ENCODE data around the gene DNAJC10.
"Not testable (repeated sequence)": the region's sequence is repeated elsewhere in the genome, so short reads cannot be mapped to it uniquely, and the experiment has no call there.

The DNAJC10 gene

DNA sequence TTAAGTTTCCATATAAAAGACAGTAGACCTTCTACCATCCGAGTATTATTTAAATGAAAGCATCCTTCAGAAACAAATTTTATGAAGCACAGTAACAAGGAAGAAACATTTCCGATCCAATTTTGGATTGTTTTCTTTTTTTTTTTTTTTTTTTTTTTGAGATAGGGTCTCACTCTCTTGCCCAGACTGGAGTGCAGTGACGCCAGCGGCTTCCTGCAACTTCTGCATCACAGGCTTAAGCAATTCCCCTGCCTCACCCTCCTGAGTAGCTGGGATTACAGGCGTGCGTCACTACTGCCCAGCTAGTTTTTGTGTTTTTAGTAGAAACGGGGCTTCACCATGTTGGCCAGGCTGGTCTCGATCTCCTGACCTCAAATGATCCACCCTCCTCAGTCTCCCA lies 3.1 kb downstream of the DNAJC10 start:
- DNase-seq = not testable (repeated sequence)

DNA sequence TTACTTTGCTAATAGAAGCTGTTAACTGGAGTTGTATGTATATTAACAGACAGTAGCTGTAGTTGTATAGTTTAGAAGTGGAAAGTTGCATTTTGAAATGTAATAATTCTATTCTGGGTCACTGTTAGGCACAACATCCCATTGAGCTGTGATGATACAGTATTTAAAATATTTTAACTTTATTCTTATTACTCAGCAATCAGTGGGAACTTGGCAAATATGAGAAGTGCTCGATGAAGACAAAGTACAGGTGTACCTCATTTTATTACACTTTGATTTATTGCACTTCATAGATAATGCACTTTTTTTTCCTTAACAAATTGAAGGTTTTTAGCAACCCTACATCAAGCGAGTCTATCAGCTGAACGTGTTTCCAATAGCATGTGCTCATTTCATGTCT lies 8.6 kb downstream of the DNAJC10 start:
- DNase-seq = no peak

DNA sequence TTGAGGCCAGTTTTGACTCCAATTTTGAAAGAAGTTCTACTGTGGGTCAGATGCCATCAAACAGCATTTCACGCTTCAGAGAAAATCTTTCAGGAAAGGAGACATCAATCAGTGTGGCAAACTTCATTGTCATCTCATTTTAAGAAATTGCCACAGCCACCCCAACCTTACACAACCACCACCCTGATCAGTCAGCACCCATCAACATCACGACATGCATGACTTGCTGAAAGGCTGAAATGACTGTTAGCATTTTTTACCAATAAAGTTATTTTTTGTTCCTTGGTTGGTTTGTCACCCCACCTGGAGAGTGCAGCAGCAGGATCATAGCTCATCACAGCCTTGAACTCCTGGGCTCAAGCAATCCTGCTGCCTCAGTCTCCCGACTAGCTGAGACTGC lies 10.4 kb downstream of the DNAJC10 start:
- no peak for DNase-seq

DNA sequence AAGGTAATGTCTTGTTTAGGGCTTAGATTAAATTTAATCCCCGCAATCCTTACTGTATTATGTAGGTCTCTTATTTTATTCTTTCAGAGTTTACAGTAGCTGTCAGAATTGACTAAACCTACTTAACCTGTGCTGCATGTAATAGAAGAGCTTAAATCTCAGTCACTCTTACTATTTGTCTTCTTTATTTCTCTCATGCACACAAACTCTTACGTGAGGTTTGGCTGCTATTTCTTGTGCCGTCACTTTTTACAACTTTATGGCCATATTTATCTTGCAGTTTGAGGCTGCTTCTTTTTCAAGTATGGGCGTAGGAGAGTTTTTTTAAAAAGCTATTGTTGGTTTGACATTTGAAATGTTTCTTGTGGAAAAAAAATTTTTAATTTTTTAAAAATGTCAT lies 12.0 kb downstream of the DNAJC10 start:
- DNase-seq = no peak

DNA sequence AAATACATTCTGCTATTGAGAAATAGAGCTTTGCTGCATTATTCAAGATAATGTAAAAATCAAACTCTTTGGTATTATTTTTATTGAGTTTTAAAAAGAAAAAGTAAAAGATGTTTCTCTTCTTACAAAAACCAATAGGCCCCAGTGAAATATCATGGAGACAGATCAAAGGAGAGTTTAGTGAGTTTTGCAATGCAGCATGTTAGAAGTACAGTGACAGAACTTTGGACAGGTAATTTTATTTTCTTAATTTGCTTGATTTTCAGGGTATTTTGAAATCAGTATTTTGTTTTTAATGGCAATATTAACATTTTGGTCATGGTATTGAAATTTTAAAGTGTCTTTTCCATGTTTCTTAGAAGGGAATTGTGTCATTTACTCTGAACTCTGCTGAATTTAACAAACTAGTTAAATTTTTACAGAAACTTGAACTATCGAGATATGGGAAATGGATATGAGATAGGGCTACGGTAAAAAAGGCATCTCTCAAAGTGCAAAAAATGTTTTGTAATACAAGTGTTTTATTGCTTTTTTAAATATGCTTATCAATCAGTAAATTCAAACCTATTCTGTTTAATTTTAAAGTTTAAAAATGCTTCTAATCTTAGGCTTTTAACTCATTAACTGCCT lies 13.8 kb downstream of the DNAJC10 start:
- DNase-seq = no peak

DNA sequence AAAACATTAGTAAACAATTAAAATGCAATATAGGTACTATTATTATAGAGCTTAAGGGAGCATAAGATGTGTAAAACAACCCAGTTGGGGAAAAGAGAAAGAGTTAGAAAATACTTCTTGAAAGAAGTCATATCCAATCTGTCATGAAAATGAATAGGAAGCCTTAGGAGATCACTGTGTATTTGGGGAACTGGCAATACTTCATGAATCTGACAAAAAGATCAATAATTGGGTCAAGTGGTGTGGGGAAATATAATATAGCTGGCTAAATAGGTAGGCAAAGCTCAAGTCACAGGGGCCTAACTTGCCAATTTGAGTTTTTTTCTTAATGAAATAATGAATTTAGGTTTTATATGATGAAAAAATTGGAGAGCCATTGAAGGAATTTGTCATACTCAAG lies 14.4 kb downstream of the DNAJC10 start:
- DNase-seq = no peak

DNA sequence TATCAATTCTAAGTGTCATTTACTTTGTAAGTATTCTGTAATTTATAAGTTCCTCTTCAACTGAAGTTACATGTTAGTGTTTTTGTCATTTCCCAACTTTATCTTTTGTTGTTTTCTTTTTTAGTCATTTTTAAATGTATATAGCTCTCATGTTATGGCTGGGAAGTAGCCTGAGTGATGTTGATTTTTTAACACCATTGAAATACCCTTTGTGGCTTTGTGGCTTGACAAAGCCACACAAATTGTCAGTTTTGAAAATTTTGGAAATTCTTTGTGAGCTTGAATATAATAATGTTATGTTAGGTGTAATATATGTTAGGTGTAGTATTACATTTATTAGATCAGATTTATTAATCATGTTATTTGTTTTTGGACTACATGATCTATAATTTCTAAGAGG lies 16.7 kb downstream of the DNAJC10 start:
- no peak for DNase-seq

DNA sequence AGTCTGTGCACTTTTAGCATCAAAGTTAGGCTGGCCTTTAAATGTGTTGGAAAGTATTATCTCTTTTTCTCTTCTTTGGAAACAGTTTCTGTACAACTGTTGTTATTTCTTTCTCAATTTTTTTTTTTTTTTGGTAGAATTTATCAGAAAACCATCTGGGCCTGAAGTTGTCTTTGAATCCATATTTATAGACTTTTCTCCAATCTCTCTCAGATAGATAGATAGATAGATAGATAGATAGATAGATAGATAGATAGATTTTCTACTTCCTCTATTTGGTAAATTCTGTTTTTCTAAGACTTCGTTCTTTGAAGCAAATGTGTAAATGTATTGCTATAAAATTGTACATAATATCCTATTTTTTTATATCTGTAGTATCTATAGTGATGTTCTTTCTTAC lies 17.5 kb downstream of the DNAJC10 start:
- DNase-seq = no peak

DNA sequence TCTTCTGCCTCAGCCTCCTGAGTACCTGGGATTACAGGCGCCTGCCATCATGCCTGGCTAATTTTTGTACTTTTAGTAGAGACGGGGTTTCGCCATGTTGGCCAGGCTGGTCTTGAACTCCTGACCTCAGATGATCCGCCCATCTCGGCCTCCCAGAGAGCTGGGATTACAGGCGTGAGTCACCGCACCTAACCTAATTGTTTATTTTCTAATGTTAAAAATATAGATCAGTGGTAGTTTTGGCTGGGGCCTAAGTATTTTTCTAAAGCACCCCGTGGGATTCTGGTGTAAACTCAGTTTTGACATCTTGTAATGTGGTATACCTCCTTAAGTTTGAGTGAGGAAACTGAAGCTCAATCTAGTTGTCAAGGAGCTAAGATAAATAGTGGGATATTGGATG lies 20.8 kb downstream of the DNAJC10 start:
- not testable (repeated sequence) for DNase-seq

DNA sequence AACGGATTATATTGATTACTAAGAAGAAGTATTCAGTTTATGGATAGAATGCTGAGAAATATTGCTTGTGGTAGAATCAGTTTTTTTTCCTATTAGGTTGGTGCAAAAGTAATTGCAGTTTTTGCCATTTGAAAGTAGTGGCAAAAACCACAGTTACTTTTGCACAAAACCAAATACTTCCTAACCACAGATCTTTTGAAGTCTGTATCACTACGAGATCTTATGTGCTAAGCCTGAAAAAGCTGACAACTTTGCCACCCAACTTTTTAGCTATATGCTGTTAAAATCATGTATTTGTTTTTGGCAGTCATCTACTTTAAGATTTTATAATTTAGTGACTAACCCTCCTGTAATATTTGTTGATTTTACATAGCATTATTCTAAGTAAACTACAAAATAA lies 24.6 kb downstream of the DNAJC10 start:
- no peak for DNase-seq

DNA sequence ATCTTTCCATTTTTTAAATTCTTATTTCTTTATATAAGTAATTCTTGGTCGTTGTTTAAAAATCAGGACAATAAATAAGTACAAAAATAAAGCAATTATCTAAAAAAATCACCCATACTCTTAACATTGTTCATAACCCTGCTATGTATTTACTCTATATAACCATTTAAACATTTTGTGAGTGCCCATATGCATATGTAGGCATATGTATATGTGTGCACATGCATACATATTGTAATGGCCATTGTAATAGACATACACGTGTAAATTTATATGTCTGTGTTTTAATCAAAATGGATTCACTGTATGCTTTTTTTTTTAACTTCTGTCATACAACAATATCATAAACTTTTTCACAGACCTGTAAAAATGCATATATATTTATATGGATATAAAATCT lies 25.6 kb downstream of the DNAJC10 start:
- no peak for DNase-seq

DNA sequence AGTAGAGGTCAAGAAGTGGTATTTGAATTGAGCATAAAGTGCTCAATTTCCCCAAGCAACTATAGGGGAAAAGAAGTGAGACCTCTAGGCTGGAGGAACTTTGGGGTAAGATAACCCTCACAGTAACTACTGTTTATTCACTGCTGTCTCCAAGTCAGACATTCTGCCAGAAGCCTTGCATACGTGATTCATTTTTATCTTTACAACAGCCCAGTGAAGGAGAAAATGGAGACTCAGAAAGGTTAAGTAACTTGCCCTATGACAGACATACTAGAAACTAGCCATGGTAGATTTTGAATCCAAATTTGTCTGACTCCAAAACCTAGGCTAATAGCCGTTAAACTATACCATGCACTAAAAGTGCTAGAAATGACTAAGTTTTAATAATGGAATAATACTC lies 28.4 kb downstream of the DNAJC10 start:
- no peak for DNase-seq

DNA sequence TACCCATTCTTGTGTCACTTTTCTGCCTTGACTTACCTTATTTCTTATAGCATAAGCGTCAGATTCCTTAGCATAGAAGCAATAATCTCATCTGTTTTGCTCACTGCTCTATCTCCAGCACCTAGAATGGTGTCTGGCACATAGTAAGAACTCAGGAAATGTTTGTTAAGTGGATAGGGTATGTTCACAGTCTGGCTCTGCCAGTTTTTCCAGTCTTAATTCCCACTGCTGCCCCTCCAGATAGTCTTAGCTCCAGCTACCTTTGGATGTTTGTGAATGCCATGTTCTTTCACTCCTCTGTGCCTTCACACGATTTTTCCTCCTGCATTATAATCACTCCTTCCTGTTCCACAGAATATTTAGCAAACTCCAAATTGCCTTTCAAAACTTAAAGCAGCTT lies 29.0 kb downstream of the DNAJC10 start:
- DNase-seq = no peak

DNA sequence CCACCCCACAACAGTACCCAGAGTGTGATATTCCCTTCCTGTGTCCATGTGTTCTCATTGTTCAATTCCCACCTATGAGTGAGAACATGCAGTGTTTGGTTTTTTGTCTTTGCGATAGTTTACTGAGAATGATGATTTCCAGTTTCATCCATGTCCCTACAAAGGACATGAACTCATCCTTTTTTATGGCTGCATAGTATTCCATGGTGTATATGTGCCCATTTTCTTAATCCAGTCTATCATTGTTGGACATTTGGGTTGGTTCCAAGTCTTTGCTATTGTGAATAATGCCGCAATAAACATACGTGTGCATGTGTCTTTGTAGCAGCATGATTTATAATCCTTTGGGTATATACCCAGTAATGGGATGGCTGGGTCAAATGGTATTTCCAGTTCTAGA lies 29.8 kb downstream of the DNAJC10 start:
- not testable (repeated sequence) for DNase-seq

DNA sequence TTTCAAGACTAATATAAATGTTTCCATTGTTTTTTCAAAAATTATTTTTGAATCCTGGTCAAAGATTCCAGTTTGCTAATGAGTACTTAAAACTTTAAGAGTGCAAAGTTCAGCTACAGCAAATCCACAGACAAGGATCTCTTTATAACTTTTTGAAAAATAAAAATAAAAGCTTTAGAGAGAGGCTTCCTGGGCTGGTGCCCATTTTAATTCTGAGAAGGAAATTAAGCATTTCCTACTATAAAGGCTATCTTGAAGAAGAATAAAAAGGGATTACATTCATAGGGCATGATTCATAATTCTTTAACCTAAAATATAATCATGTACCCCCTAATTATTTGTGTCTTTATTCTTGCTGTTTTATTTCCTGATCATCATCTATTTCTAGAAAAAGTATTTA lies 38.2 kb downstream of the DNAJC10 start:
- DNase-seq = no peak

DNA sequence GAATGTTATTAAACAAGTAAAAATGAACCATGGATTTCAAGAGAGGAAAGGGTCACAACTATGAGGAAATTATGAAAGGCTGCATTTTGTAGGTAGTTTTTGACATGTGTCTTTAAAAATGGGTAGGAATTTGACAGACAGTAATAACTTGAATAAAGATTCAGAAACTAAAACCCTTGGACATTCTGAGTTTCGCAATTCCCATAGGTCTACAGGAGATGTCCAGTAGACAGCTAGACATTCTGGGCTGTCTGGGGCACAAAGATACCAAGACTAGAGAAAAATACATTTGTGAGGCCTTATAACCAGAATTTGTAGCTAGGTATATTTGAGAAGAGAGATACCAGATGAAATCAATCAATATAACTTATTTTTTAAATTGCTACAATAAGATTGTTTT lies 42.3 kb downstream of the DNAJC10 start:
- no peak for DNase-seq

DNA sequence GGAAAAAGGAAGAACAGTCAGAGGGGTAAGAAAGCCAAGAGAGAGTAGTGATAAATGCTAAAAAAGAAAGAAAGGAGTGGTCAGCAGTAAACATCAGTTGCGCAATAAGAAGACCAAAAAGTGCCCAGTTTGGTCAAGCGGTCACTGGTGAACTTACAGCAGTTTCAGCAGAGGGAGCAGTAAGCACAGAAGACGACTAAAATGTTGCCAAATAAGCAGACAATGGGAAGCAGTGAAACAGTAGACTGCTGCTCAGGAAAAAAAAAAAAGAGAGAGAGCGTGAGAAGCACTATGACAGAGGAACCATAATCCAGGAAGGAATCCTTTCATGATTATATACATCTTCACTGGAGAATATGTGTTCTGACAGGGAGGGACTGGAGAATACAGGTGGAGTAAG lies 45.8 kb downstream of the DNAJC10 start:
- peak in 5 of 58 donors; percentile 4 to 64 (median 11) for DNase-seq

DNA sequence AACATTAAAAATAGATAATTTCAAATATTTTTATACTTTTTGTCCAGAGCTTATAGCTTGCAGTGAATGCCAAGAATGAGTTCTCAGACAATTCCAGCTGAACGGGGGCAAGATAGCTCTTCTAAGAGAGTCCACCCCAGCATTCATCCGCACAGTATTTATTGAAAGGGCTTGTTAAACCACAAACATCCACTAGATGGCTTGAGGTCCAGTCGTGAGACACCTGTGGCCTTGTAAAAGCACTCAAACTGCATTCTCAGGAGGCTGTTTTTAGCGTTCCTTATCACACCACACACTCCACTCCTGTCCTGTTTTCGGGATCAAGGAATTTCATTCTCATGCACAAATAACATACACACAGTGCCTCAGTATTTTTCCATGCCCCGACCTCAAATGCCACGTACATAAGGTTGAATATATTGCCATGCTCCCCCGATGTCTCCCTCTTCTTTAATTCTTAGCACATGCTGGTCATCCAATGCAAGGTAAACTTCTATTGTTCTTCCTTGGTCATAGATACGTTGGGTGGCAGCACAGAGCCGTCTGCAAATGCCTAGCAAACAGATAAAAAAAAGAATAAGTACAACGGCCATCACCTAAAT lies 47.4 kb downstream of the DNAJC10 start:
- DNase-seq = no peak

DNA sequence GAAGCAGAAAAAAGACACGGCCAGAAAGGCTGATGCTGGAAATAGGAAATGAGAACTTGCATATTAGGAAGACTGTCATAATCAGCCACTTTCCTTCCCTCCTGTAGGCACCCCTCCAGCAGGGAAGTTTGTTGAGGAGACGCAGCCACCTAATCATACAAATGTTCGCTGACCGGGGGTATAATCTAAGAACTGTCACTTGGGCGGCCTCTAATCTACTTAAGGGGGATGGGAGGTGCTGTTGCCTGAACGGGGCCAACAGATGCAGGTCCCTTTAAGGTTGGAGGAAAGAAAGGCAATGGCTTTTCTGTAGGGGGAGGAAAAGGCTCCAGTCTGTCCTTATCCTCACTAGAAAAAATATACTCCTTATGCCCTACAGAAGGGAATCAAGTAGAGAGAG lies 50.6 kb downstream of the DNAJC10 start:
- DNase-seq = no peak

DNA sequence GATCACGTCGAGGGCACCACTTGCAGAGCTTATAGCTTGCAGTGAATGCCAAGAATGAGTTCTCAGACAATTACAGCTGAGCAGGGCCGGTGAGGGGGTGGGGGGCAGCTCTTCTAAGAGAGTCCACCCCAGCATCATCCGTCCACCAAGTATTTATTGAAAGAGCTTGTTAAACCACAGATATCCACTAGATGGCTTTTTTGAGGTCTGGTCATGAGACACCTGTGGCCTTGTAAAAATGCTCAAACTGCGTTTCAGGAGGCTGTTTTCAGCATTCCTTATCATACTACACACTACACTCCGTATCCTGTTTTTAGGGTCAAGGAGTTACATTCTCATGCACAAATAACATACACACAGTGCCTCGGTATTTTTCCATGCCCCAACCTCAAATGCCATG lies 51.5 kb downstream of the DNAJC10 start:
- DNase-seq = no peak

DNA sequence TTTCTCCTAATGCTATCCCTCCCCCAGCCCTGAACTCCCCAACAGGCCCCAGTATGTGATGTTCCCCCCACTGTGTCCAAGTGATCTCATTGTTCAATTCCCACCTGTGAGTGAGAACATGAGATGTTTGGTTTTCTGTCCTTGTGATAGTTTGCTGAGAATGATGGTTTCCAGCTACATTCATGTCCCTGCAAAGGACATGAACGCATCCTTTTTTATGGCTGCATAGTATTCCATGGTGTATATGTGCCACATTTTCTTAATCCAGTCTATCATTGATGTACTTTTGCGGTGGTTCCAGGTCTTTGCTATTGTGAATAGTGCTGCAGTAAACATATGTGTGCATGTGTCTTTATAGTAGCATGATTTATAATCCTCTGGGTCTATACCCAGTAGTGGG lies 52.9 kb downstream of the DNAJC10 start:
- not testable (repeated sequence) for DNase-seq

DNA sequence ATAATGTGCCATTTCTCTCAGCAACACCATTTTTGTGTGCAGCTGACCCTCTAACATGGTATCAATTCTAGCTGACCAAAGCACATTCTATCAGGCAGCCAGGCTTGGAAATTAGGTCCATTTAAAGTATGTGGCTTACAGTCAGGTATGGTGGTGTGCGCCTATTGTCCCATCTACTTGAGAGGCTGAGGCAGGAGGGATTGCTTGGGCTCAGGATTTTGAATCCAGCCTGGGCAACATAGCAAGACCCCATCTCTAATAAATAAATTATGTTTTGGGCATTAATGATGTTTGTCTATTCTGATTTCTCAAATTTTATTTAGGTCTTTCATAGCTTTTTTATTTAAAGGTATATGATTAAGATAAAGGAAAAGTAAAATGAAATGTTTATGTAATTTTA lies 63.3 kb downstream of the DNAJC10 start:
- DNase-seq = no peak

DNA sequence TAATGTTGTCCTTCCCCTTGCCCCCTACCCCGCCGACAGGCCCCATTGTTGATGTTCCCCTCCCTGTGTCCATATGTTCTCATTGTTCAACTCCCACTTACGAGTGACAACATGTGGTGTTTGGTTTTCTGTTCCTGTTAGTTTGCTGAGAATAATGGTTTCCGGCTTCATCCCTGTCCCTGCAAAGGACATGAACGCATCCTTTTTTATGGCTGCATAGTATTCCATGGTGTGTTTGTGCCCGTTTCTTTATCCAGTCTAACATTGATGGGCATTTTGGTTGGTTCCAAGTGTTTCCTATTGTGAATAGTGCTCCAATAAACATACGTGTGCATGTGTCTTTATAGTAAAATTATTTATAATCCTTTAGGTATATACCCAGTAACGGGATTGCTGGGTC lies 65.0 kb downstream of the DNAJC10 start:
- not testable (repeated sequence) for DNase-seq

DNA sequence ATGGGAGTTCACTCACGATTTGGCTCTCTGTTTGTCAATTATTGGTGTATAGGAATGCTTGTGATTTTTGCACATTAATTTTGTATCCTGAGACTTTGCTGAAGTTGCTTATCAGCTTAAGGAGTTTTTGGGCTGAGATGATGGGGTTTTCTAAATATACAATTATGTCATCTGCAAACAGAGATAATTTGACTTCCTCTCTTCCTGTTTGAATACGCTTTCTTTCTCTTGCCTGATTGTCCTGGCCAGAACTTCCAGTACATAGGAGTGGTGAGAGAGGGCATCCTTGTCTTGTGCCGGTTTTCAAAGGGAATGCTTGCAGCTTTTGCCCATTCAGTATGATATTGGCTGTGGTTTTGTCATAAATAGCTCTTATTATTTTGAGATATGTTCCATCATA lies 66.6 kb downstream of the DNAJC10 start:
- DNase-seq = not testable (repeated sequence)

Data from anterior cingulate cortex (tissue), 58 donors.